GM23338 (cell line): ENCODE data around the gene ACAD8. TPM values are rescaled to one million over a fixed set of nuclear protein-coding genes. Genes with fewer than 3 reads are reported as not detected.

Source experiments
- ATAC-seq: fragments of 200-7000 bp; cut with Tn5 transposase; 3 replicates; pipeline ENCODE4 v1.9.1; 2020
- DNase-seq: peaks from one replicate; pipeline ENCODE4 v3.0.0-alpha.2; 2015; ENCODE audit warnings: low spot score
- H2AFZ ChIP-seq: fragments of 200-600 bp; sonication (generic); 2 replicates; pipeline ENCODE4 v1.8.0; 2016; ENCODE audit warnings: antibody characterized with exemption, mild to moderate bottlenecking, moderate library complexity
- H3F3A ChIP-seq: fragments of 200-600 bp; sonication (generic); replicated peaks from 2 replicates; pipeline ENCODE4 v1.8.0; 2017; ENCODE audit warnings: antibody characterized with exemption, mixed run types, low read depth
- H3K27ac ChIP-seq: fragments of 200-600 bp; sonication (generic); 2 replicates; pipeline ENCODE4 v1.6.1; 2016; ENCODE audit warnings: low read depth
- H3K27me3 ChIP-seq: fragments of 200-600 bp; sonication (generic); 2 replicates; pipeline ENCODE4 v1.8.0; 2016; ENCODE audit warnings: mild to moderate bottlenecking, mixed run types, moderate library complexity; ENCODE audit not compliant: insufficient read depth
- H3K36me3 ChIP-seq: fragments of 200-600 bp; sonication (generic); 2 replicates; pipeline ENCODE4 v1.8.0; 2016; ENCODE audit warnings: mild to moderate bottlenecking; ENCODE audit not compliant: insufficient read depth
- H3K4me1 ChIP-seq: fragments of 200-600 bp; sonication (generic); 2 replicates; pipeline ENCODE4 v1.8.0; 2016; ENCODE audit warnings: mild to moderate bottlenecking, moderate library complexity; ENCODE audit not compliant: insufficient read depth
- H3K4me2 ChIP-seq: fragments of 200-600 bp; sonication (generic); 2 replicates; pipeline ENCODE4 v1.7.1; 2017; ENCODE audit warnings: mixed run types
- H3K4me3 ChIP-seq: fragments of 200-600 bp; sonication (generic); 2 replicates; pipeline ENCODE4 v1.6.1; 2016; ENCODE audit warnings: mixed run types
- H3K79me2 ChIP-seq: fragments of 200-600 bp; sonication (generic); replicated peaks from 2 replicates; pipeline ENCODE4 v1.8.0; 2017; ENCODE audit warnings: mild to moderate bottlenecking; ENCODE audit not compliant: insufficient read depth
- H3K9me2 ChIP-seq: fragments of 200-600 bp; sonication (generic); 2 replicates; pipeline ENCODE4 v1.8.0; 2017; ENCODE audit not compliant: insufficient read depth
- H4K20me1 ChIP-seq: fragments of 200-600 bp; sonication (generic); replicated peaks from 2 replicates; pipeline ENCODE4 v1.8.0; 2017; ENCODE audit warnings: mild to moderate bottlenecking; ENCODE audit not compliant: insufficient read depth
- H3K27ac Mint-ChIP-seq: 2 replicates; pipeline ENCODE4 v1.8.0; 2020; ENCODE audit warnings: inconsistent platforms, mild to moderate bottlenecking, moderate library complexity, mixed read lengths
- H3K27me3 Mint-ChIP-seq: 3 replicates; pipeline ENCODE4 v1.8.0; 2022; ENCODE audit warnings: low read depth, mild to moderate bottlenecking, moderate library complexity, mixed read lengths, inconsistent platforms; ENCODE audit not compliant: insufficient read depth, poor library complexity
- H3K36me3 Mint-ChIP-seq: 3 replicates; pipeline ENCODE4 v1.8.0; 2021; ENCODE audit warnings: low read depth, mild to moderate bottlenecking, inconsistent platforms, moderate library complexity, mixed read lengths
- H3K4me1 Mint-ChIP-seq: 3 replicates; pipeline ENCODE4 v1.8.0; 2020; ENCODE audit warnings: mild to moderate bottlenecking, inconsistent platforms, mixed read lengths
- H3K4me3 Mint-ChIP-seq: 3 replicates; pipeline ENCODE4 v1.8.0; 2021; ENCODE audit warnings: moderate library complexity, mild to moderate bottlenecking, inconsistent platforms, mixed read lengths
- H3K9me3 Mint-ChIP-seq: 3 replicates; pipeline ENCODE4 v1.8.0; 2020; ENCODE audit warnings: moderate library complexity, mild to moderate bottlenecking, inconsistent platforms, mixed read lengths
- CREB1 ChIP-seq: fragments of 250-450 bp; sonication (Bioruptor Pico); IDR thresholded peaks from 2 replicates; pipeline ENCODE4 v1.5.0; 2020; ENCODE audit warnings: low read depth, mild to moderate bottlenecking, moderate library complexity
- POLR2AphosphoS5 ChIP-seq: IDR thresholded peaks from 2 replicates; pipeline ENCODE4 v1.6.1; 2016; ENCODE audit warnings: antibody characterized with exemption, low read depth
- ZNF462 ChIP-seq: fragments of 250-450 bp; sonication (Bioruptor Pico); IDR thresholded peaks from 2 replicates; pipeline ENCODE4 v1.5.0; 2020; ENCODE audit warnings: mild to moderate bottlenecking, moderate library complexity
- polyA plus RNA-seq: library from polyadenylated mRNA; unstranded; fragments of >200 nt; fragmentation: Nextera tagmentation; extraction: Ambion mirVana; gene quantifications from 2 replicates; pipeline ENCODE4 v1.2.1, GENCODE V29; 2016
- total RNA-seq: library from RNA; depleted of rRNA; stranded (reverse); fragments of >200 nt; shearing (Covaris generic); gene quantifications from 2 replicates; pipeline ENCODE4 v1.2.3, GENCODE V29; 2014
- TF ChIP-seq, protein P1 (sequence below): IDR thresholded peaks from one replicate; pipeline ENCODE4 v1.6.1; 2018; ENCODE audit warnings: antibody characterized with exemption; ENCODE audit not compliant: unreplicated experiment

ACAD8 gene
- total and polyA plus RNA-seq, 2 experiments from 2014 or later = 43.2 to 65.4 TPM

DNA sequence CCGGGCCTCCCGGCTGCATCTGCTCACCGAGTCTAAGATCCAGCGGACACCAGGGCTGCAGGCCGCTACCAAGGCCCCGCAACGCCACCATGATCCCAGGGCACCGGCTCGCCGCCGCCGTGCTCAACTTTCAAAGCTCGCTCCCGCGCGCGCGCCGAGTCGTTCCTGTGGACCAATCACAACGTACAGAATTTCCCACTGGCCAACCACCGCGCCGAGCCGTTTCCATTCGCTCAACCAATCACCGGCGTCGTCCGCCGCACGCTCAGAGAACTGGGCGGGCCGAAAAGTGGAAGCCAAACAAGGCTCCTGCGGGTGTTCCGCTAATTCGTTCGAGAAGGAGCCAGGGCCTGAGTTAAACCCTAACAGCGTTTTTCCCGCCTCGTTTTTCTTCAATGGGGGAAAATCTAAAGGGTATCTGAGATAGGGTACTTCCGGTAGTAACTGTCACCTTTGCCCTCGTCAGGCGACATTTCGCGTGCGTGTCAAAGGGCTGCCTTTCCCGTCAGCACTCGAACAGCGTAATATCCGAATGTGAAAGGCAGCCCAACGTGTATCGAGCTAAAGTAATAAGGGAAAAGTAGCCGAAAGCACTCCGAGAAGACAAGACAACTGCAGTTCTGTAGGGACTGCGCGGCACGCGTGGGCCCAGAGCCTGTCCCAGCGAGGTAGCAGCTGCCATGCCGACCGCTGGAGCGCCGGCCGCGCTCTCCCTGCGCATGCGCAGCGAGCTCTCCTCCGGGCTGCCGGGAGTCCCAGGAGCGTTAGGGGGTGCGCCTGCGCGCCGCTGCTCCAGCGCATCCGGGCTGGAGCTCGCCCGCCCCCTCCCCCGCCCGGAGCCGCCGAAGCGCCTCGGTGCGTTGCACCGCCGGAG lies 29.3 kb upstream of the ACAD8 start, which contains the start of the genes NCAPD3 and VPS26B (continued):
- TF ChIP-seq ZNF462 (CRISPR knock-in tag) = no peak
- peak; percentile 92 for TF ChIP-seq POLR2AphosphoS5

DNA sequence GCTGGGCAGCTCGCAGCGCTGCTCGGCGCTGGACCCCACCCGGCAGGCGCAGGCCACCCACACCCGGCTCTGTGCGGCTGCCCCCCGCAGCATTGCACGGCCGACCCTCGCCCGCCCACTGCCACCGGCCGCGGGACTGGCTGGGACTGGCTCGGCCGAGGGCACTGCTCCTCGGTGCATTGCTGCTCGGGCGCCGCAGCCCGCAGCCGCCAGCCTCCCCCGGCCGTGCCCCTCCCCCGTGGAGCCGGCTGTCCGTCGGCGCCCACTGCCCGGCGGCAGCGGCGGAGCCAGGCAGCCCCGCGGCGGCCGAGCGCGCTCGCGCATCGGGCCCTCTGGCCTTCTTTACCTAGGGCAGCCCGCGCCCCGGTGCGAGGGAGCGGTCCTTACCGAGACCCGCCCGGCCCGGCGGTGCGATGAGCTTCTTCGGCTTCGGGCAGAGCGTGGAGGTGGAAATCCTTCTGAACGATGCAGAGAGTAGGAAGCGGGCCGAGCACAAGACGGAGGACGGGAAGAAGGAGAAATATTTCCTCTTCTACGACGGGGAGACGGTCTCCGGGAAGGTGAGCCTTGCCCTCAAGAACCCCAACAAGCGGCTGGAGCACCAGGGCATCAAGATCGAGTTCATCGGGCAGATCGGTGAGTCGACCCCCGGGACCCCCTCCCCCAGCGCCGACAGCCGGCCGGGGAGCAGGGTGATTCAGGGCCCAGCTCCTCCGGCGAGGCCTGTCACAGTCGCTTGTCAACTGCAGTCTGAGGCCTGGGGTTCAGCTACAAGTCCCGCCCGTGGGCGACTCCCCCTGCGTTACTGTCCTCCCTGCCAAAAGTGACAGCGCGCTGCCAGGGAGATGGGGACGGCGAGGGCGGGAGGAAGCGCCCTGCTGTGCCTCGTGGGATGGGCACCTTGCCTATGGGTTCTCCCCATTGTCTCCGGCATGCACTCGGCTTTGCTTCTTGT lies 28.4 kb upstream of the ACAD8 start:
- Histone ChIP-seq H2AFZ (peak overlapping the region; percentile 97), H3K27me3 (peaks cover 13% of the 10 kb centered on the region; the same call in 1 of the 2 replicates), H3K4me2 (peak overlapping the region; percentile 97), H4K20me1 (peaks cover 26% of the 10 kb centered on the region), H3K4me3 (peak overlapping the region; percentile 90), H3K9me2 (no peaks in the 10 kb centered on the region), H3K79me2 (peaks cover 69% of the 10 kb centered on the region), H3K27ac (no peak overlapping the region), H3K36me3 (peaks cover 7% of the 10 kb centered on the region; the same call in 1 of the 2 replicates), H3K4me1 (peaks cover 17% of the 10 kb centered on the region), H3F3A (0 out of 2 replicates have a peak, but pooled peaks cover 2% of the 10 kb centered on the region)
- Mint-ChIP-seq H3K4me1 (peaks cover 32% of the 10 kb centered on the region), H3K27me3 (peaks cover 12% of the 10 kb centered on the region), H3K27ac (no peak overlapping the region), H3K4me3 (peak overlapping the region; percentile 94), H3K36me3 (peaks cover 11% of the 10 kb centered on the region), H3K9me3 (no peaks in the 10 kb centered on the region)
- DNase-seq (peak; percentile 52), ATAC-seq (peak; percentile 47)
- TF ChIP-seq, protein P1, sequence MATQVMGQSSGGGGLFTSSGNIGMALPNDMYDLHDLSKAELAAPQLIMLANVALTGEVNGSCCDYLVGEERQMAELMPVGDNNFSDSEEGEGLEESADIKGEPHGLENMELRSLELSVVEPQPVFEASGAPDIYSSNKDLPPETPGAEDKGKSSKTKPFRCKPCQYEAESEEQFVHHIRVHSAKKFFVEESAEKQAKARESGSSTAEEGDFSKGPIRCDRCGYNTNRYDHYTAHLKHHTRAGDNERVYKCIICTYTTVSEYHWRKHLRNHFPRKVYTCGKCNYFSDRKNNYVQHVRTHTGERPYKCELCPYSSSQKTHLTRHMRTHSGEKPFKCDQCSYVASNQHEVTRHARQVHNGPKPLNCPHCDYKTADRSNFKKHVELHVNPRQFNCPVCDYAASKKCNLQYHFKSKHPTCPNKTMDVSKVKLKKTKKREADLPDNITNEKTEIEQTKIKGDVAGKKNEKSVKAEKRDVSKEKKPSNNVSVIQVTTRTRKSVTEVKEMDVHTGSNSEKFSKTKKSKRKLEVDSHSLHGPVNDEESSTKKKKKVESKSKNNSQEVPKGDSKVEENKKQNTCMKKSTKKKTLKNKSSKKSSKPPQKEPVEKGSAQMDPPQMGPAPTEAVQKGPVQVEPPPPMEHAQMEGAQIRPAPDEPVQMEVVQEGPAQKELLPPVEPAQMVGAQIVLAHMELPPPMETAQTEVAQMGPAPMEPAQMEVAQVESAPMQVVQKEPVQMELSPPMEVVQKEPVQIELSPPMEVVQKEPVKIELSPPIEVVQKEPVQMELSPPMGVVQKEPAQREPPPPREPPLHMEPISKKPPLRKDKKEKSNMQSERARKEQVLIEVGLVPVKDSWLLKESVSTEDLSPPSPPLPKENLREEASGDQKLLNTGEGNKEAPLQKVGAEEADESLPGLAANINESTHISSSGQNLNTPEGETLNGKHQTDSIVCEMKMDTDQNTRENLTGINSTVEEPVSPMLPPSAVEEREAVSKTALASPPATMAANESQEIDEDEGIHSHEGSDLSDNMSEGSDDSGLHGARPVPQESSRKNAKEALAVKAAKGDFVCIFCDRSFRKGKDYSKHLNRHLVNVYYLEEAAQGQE = no peak
- TF ChIP-seq CREB1 (CRISPR knock-in tag) = no peak
